ENCODE data around the gene CENPW.
A peak's percentile ranks its signal among the peaks of the same experiment; 100 is the strongest.

CENPW gene

DNA sequence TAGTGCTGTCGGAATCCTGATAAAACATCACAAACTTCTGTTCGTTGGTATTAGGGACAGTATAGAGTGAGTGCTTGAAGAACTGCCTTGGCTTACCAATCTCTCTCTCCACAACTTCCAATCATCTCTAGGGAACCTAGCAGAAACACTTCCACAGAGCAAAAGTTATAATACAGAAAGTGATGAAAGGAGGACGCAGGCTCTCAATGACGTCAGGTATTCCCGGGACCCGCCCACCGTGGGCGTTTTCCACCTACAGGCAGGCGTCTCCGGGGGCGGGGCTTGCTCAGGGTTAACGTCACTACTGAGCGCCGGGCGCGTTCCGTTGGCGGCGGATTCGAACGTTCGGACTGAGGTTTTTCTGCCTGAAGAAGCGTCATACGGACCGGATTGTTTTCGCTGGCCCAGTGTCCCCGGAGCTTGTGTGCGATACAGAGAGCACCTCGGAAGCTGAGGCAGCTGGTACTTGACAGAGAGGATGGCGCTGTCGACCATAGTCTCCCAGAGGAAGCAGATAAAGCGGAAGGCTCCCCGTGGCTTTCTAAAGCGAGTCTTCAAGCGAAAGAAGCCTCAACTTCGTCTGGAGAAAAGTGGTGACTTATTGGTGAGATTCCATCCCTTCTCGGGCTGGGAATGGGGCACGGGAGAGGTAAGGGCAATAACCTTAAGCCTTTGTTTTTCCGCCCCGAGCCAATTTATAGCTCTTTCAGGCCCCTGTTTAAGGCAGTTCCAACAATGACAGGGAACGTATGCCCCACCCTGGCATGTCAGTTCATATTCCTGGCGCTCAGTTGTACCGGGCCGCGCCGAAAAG is at the start of gene CENPW:
Gene CENPW (plus strand): TSS at position 320 of the 814 bp plus-strand sequence. CDS start 159 bp downstream, at position 479.
- DNase-seq (ENCODE audit: low read depth) = peak; percentile 61

DNA sequence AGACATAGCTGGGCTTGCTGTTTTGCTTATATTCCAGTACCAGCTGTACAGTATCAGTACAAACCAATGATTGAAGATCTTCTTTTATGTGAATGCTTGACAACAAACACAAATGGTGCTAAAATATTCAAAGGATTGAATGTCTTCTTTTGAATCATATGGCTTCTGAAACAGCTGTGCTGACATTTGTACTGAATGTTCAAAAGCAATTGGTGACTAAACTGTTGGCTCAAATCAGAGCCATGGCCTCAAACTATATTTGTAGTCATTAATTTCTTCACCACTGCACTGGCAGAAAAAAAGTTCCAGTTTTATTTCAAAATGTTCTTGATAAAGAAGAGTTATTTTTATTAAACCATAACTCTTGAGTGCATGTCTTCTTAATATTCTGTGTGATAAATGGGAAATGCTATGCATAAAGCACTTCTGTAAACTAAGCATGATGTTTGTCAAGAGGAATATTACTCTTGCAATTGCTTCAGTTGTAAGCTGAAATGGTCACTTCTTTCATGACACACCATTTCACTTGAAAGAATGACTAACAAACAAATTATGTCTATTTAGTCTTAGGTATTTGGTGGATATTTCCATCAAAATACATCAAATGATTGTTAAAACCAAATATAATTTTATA is 45.9 kb upstream of the CENPW start:
- DNase-seq (ENCODE audit: low read depth) = no peak

DNA sequence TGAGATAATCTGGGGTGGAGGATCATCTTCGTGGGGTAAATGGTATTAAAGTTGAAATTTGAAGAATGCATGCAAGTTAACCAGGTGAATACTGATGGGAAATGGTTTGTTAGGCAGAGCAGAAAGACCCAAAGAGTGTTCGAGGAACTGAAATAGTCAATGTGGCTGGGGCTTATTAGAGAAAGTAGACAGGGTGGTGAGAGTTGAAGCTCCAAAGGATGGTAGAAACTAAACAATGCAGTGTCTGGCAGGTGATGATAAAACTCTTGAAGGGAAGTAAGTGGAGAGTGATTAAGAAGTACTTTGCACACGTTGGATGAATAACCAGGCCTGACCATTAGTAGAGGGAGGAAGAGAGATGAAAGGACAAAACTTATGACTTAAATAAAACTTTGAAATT is 39.8 kb upstream of the CENPW start:
- no peak for DNase-seq (ENCODE audit: low read depth)

DNA sequence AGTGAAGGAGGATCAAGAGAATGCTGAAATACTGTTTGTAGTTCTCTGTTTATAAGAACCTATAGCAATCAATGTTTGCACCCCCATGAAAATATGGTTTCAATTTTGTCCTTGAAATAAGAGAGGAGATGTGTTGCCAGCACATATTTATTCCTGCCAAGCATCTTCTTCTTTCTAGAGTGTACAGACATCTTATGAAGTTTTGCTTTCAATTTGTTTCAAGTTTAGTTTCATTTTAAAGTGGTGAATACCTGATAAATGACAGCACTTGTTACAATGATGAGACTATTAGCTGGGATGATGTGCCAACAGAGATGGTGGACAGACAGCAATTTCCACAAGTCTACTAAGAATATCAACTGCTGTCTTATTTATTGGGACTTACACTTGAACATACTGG is 39.2 kb upstream of the CENPW start:
- DNase-seq (ENCODE audit: low read depth) = no peak

DNA sequence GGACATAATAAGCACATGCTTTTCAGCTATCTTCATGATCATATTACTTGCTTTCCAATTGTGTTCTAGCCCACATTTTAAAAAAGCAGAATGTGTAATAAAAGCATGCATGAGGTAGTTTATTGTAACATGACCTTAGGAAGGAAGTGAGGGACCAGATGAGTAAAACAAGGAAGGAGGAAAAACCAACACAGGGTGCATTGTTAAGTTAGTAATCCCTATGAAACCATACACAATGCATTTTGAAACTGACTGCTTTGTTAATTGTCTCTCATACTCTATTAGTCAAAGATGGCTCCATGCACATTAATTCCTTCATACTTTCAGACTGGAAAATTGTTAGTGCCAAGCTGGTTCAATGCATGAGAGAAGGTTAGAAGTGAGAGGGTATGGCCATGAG is 37.7 kb upstream of the CENPW start:
- no peak for DNase-seq (ENCODE audit: low read depth)

DNA sequence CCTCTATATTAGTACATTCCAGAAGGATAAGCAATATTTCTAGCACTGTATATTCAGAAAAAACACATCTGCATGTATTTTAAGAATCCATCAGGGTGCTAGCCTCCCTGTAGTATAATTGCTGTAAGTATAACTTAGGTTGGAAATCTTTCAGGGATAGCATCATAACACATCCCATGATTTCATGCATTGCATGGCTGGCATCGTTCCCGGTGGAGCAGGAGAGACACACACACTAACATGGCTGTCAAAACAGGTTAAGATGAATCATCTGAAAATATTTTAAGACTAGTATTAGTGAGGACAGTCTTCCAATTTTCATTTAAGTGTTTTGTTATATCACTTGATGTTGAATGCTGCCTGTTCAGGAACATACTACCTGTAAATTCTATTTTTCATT is 32.1 kb upstream of the CENPW start:
- peak; percentile 29 for DNase-seq (ENCODE audit: low read depth)

DNA sequence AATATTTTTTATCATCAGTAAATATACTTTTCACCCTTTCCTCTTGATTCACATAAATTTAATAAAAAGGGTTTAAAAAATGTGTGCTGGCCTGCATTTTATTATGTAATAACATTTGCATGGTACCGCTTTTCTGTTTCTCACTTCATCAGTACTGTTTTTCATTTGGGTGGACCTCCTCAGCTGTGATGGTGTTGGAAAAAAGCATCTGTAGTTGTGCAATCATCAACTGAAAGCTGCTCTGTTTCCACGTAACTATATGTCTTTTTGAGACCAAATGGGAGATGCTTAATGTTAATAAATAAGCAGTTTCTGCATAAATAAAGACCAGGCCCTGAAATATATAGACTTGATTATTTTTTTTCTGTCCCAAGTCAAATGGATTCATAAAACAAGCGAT is 31.6 kb upstream of the CENPW start:
- DNase-seq (ENCODE audit: low read depth) = no peak

DNA sequence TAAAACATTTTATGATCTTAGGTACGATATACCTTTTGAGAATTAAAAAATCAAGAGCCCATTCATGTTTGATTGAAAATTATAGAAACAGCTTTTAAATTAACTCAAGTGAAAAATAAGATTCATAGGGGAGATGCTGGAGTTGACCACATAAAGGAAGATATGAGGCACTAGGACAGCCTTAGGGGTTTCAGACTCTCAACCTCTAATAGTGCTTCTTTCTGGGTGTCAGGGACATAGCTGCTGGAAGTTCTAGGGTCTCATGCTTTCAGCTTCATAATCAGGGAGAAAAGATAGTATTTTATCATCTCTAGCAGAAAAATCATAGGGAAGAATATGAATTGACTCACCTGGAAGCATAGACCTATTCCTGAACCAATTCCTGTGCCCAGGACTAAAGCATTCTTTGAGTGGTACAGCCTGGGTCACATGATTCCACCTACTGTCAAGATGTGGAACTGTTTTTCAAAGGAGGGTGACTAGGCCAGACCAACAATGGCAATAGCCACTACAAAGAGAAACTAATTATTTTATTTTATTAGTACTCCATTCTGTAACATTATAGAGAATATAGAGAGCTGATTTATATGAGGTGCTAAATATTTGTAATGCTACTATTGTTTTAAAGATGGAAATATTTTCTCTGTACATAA is 27.8 kb upstream of the CENPW start:
- DNase-seq (ENCODE audit: low read depth) = no peak

DNA sequence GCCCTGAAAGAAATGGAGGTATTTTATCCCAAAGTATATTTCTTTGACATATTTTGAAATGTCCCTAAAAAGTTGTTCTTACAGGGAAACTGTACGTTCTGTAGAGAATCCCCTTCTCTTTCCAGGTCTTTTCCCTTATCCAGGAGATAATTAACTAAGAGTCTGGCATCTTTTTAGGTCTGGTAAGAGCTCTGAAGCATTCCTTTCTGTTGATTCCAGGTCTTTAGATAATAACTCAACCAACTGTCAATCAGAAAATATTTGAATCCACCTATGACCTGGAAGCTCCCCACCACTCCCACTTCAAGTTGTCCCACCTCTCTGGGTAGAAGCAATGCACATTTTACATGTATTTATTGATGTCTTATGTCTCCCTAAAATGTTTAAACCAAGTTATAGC is 26.0 kb upstream of the CENPW start:
- DNase-seq (ENCODE audit: low read depth) = no peak

DNA sequence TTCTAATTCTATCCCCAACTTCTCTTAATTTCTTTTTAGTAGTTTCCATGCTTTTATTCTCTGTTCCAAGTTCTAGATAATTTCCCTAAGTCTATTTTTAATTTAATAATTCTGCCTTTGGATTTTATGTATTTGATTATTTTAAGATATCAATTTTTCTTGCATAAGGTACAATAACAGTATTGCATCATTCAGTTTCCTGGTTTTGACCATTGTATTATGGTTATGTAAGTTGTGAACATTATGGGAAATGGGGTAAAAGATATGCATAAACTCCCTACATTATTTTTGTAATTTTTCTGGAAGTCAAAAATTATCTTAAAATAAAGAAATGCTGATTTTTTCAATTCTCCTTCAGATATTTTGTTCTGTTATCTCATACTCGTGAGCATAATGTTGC is 21.1 kb upstream of the CENPW start:
- DNase-seq (ENCODE audit: low read depth) = no peak

DNA sequence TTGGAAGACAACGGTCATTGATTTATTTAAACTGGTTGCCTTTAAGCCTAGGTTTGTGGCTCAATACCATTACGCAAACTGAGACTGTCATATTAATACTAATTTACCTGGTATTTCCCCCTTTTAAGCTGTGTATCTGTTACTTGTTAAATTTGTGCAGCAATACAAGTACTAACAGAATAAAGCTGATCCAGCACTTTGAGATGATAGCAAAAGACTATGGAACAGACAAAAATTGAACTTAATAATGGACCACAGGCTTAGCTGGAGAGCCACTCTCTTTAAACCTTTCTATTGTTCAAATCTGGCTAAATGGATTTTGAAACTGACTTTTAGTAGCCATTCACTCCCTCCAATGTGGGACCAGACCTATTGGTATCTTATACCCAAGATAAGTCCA is 6.2 kb upstream of the CENPW start:
- no peak for DNase-seq (ENCODE audit: low read depth)

DNA sequence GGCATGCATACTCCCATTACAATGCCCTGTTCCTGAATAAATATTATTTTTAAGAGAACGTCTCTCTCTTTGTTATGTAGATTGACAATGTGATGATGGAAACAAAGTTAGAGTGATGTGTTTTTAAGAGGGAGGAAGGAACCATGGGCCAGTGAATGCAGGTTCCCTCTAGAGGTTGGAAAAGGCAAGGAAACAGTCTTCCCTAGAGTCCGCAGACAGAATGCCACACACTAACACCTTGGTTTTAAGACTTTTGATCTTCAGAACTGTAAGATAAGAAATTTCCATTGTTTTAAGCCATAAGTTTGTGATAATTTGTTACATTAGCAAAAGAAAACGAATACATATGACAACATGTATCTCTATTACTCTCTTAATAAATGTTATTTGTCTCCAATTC is 4.7 kb upstream of the CENPW start:
- no peak for DNase-seq (ENCODE audit: low read depth)

DNA sequence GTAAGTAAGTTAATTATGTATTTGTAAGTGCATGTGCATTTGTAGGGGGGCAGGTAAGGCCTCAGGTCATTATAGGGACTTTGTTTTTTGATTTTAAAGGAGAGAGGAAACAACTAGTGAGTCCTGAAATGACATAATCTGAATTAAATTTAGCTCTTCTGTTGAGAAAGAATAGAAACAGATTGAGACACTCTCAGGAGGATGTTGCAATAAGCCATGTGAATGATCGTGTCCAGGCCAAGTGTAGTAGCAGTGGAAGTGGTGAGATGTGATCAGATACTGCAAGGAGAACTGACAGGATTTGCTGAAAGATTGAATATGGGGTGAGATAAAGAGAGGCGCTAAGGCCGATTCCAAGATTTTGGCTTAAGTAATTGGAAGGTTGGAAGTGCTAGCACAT is 2.6 kb upstream of the CENPW start:
- DNase-seq (ENCODE audit: low read depth) = no peak

DNA sequence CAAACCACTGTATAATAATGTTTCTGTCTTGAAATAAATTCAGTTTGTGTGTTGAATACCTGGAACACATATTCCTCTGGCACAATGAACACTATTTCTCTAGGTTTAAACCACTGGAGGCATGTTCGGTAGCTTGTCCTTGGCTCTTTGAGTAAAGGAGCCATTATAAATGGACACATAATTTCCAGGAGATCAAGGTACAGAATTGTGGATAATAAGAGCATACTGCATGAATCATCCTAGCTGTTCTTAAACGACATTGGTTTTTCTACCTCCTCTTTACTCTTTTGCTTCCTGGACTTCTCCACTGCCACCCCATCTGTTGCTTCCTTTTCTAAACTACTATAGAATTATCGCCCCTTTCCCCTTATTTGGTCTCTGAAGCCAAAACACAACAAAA is 1.2 kb downstream of the CENPW start:
- no peak for DNase-seq (ENCODE audit: low read depth)

DNA sequence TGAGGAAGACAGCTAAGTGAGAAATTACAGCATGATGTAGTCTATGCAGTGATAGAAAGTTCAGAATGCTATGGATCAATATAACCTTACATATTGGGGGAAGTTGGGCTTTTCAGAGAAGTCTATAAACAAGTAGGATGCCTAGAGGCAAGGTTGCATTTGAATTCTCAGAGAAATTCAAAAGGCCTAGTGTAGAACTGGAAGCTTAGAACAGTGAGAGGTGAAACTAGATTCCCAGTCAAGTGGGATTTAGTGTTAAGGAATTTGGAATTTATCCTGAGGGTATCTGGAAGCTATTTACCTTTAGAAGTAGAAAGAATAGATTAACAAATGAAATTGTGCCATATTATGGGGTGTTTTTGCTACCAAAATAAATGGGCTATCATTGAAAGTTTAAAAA is 4.3 kb downstream of the CENPW start:
- no peak for DNase-seq (ENCODE audit: low read depth)

DNA sequence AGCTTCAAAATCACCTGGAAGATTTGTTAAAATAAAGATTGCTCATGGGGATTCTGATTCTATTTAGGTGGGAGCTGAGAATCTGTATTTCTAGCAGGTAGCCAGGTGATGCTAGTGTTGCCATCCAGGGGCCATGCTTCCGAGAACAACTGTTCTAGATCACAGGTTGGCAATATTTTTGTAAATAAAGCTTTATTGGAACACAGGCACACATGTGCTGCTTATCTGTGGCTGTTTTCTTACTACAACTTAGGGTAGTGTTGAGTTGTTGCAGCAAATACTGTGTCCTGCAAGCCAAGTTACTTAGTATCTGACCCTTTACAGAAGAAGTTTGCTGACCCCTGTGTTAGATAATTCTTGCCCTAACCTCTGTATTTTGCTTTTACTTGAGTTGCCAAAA is 12.0 kb downstream of the CENPW start:
- no peak for DNase-seq (ENCODE audit: low read depth)

DNA sequence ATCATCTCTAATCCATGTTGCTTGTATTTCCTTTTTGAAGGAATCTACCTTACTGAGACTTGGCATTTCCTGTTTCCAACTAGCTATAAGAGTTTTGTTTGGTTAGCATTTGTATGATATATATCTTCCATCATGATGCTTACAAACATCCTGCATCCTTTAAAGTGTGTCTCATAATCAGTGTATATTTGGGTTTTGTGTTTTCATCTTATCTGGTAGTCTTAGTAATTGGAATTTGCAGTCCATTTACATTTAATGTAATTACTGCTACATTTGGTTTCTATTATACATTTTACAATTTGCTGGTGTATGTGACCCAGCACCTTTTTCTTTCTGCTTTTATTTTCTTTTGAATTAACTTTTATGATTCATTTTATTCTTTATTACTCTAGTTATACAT is 12.6 kb downstream of the CENPW start:
- no peak for DNase-seq (ENCODE audit: low read depth)

DNA sequence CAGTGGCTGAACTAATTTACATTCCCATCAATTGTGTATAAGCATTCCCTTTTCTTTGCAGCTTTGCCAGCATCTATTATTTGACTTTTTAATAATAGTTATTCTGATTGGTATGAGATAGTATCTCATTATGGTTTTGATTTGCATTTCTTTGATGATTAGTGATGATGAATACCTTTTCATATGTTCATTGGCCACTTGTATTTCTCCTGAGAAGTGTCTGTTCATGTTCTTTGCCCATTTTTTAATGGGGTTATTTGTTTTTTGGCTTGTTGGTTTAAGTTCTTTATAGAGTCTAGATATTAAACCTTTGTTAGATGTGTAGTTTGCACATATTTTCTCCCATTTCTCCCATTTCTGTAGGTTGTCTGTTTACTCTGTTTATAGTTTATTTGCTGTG is 16.6 kb downstream of the CENPW start:
- no peak for DNase-seq (ENCODE audit: low read depth)

DNA sequence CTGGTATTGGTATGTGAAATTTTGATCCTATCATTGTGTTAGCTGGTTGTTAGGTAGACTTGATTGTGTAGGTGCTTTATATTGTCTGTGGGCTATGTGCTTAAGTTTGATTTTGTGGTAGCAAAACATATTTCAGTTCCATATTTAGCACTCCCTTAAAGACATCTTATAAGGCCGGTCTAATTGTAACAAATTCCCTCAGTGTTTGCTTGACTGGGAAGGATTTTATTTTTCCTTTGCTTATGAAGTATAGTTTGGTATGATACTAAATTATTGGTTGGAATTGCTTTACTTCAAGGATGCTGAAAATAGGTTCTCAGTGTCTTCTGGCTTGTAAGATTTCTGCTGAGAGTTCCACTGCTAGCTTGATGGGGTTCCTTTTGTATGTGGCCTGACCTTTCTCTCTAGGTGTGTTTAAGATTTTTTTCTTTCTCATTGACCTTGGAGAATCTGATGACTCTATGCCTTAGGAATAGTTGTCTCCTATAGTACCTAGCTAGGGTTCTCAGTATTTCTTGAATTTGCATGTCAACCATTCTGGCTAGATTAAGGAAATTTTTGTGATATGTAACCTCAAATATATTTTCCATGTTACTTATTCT is 20.1 kb downstream of the CENPW start:
- no peak for DNase-seq (ENCODE audit: low read depth)

DNA sequence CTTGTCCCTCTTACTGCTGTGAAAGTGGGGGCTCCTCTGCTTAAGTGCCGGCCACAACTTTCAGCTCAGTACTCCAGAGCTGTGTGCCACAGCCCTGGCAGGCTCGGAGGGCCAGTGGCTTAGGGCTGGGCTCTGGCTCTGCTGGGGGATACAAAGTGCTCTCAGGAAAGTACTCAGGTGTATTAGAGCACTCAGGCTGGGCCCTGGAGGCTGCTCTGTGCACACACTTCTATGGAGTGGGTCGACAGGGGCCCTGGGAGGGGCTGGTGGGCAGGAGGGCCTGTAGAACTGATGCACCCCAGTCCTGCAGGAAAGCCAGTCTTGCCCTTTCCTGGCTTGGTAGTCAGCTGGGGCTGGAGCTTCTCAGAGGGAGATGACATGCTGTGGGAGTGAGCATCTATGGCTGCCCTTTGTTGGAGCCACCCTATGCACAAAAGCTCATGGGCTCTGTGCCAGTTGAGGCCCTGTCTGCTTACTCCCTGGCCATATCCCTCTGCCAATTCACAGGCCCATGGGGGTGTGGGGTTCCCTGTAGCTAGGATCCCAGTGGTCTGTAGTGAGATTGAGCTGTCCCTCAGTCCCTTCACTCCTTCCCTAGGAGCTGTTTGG is 22.0 kb downstream of the CENPW start:
- no peak for DNase-seq (ENCODE audit: low read depth)

DNA sequence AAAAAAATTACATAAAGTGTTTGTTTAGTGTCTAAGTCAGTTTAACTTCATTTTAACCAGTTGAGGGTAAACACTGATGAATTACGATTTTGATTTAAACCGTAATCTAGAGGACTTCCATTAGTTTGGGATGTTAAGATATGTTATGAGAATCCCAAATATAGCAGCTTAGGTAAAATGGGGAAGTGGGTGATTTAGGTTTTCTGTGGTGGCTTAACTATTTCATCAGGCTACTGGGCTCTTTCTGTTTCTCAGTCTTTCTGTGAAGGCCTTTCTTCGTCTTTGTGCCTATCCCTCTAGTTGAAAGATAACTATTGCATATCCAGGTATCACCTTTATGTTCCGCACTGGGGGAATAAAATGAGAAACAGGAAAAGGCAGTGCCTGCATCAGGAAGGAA is 27.9 kb downstream of the CENPW start:
- no peak for DNase-seq (ENCODE audit: low read depth)

DNA sequence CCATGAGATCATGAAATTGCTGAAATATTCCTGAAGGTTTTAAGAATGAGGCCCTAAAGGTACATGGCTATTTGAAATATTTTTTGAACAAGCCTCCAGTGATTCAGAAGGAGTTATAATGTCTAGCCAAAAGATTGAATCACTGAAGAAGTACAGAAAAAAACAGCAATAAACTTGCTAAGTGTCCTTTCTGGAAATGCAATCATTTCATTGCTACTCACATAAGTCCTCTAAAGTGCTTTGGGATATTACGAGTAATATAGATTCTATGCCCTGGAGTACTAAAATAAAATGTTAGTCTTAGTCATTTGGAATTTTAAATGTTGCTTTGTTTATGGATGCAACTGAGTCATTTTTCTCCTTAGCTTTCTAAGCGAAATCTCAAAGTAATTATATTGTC is 32.7 kb downstream of the CENPW start:
- no peak for DNase-seq (ENCODE audit: low read depth)

DNA sequence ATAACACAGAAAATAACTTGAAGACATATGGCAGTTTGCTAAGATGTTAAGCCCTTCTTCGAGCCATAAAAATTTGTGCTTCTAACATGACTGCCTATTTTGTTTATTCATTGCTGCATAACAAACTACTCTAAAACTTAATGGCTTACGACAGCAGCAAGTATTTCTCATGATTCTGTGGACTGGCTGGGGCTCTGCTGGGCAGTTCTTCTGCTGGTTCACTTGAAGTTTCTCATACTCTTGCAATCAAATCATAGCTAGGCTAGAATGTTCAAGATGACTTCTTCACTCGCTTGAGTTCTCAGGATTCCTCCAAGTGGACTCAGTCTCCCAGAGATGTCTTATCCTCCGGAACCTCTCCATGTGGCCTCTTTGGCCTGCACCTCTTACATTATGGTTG is 33.4 kb downstream of the CENPW start:
- no peak for DNase-seq (ENCODE audit: low read depth)
